Tibial nerve (tissue), 4 donors: ENCODE measurements around the gene PITX1. TPM values are rescaled to one million over a fixed set of nuclear protein-coding genes. Genes with fewer than 3 reads are reported as not detected.

Experiments used
- DNase-seq, 2 donors: peaks; one replicate each; pipeline ENCODE4 v3.0.0-alpha.2; 2019; ENCODE audit warnings: low spot score in 2 of 2
- H3K27ac ChIP-seq, 4 donors: fragments of 200-600 bp; sonication (generic) in 3 of 4; one replicate each; pipeline ENCODE4 v1.5.1; 2017 to 2019; ENCODE audit warnings: mild to moderate bottlenecking in 1 of 4
- H3K27me3 ChIP-seq, 2 donors: fragments of 200-600 bp; sonication (generic) in 1 of 2; one replicate each; pipeline versions ENCODE4 v1.5.1 to v1.6.0; 2017 to 2019
- H3K36me3 ChIP-seq, 3 donors: fragments of 200-600 bp; sonication (generic); one replicate each; pipeline ENCODE4 v1.5.1; 2018 to 2019
- H3K4me1 ChIP-seq, 4 donors: fragments of 200-600 bp; sonication (generic) in 3 of 4; one replicate each; pipeline ENCODE4 v1.5.1; 2017 to 2019
- H3K4me3 ChIP-seq, 4 donors: fragments of 200-600 bp; sonication (generic) in 3 of 4; one replicate each; pipeline ENCODE4 v1.5.1; 2017 to 2019; ENCODE audit warnings: mild to moderate bottlenecking in 1 of 4, moderate library complexity in 1 of 4
- H3K9me3 ChIP-seq, 4 donors: fragments of 200-600 bp; sonication (generic) in 3 of 4; one replicate each; pipeline ENCODE4 v1.5.1; 2017 to 2019
- EP300 ChIP-seq, 2 donors: sonication (generic); formaldehyde crosslinking; IDR thresholded peaks; one replicate each; pipeline ENCODE4 v1.6.1; 2017; ENCODE audit warnings: antibody characterized with exemption in 2 of 2, mild to moderate bottlenecking in 1 of 2
- POLR2A ChIP-seq, 2 donors: fragments of 450-650 bp; IDR thresholded peaks; one replicate each; pipeline ENCODE4 v1.6.1; 2017; ENCODE audit warnings: antibody characterized with exemption in 2 of 2, mild to moderate bottlenecking in 2 of 2, moderate library complexity in 2 of 2
- WGBS, 2 donors: methylation state at CpG; one replicate each; pipeline ENCODE4 v1.1.5; 2018; 5-methylcytosine and 5-hydroxymethylcytosine counted together
- total RNA-seq, 4 donors: library from RNA; depleted of rRNA; stranded (reverse); fragments of >200 nt; gene quantifications; one replicate each; pipeline ENCODE4 v1.1.0, GENCODE V29; 2016
- TF ChIP-seq, protein P1 (sequence below), 5 experiments: fragments of 200-600 bp in 3 of 5; fragments of 450-650 bp in 2 of 5; sonication (generic) in 3 of 5; IDR thresholded peaks; one replicate each; pipeline ENCODE4 v1.5.1; 2016 to 2019; ENCODE audit warnings: antibody characterized with exemption in 5 of 5, mild to moderate bottlenecking in 3 of 5, moderate library complexity in 2 of 5

The PITX1 gene
- total RNA-seq, 4 donors from 2014 or later: 1.1 to 5.4 (median 3.0) TPM

DNA sequence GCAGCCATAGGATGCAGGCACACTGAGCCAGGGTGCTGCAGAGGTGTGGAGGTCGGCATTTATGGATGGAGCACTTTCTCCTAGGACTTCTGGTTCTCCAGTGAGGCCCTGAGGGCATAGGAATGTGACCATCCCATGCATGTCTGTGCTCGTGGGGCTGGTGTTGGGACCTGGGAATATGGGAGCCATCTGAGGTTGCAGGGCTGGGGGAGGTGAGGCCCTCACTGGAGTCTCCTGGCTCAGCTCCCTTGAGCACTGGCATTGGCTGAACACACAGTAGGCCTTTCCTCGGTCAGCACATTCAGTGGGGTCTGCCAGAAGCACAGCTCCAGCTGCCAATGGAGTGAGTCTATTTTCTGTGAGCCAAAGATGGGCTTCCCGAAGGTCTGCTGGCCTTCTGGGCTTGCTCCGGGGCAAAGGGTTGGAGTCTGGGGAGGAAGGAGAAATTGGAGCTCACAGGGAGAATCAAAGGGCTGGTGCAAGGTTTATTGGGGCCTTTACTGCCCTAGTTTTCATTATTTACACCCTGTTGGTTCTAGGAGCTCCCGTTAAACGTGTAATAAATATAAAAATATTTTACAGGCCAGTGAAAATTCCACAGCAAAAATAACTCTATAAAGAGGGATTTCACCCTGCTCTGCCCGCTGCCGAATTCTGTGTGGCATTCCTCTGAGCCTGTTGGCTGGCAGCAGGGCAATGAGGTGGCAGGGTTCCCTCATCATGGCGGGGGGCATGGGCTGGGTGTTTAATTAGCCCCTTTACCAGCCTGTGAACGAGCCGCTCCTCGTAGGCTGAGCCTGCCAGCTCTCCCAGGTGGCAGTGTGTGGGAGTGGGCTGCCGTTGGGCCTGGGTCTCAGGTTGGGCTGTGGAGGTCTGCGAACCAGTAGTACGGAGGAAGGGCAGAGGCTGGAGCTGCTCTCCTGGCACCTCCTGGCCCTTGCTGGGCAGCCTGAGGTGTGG is 31.6 kb upstream of the PITX1 start:
- H3K4me1 ChIP-seq: no peaks in the 10 kb centered on the region
- peaks cover 0 to 4% of the 10 kb centered on the region in 2 donors for H3K27me3 ChIP-seq
- 62 to 64% methylated on average over 16 of the region's 16 CpGs for WGBS, 2 donors
- H3K27ac ChIP-seq: no peak overlapping the region
- H3K9me3 ChIP-seq: no peaks in the 10 kb centered on the region
- no peak for DNase-seq
- H3K36me3 ChIP-seq: no peaks in the 10 kb centered on the region
- H3K4me3 ChIP-seq: no peak overlapping the region
- TF ChIP-seq, protein P1, sequence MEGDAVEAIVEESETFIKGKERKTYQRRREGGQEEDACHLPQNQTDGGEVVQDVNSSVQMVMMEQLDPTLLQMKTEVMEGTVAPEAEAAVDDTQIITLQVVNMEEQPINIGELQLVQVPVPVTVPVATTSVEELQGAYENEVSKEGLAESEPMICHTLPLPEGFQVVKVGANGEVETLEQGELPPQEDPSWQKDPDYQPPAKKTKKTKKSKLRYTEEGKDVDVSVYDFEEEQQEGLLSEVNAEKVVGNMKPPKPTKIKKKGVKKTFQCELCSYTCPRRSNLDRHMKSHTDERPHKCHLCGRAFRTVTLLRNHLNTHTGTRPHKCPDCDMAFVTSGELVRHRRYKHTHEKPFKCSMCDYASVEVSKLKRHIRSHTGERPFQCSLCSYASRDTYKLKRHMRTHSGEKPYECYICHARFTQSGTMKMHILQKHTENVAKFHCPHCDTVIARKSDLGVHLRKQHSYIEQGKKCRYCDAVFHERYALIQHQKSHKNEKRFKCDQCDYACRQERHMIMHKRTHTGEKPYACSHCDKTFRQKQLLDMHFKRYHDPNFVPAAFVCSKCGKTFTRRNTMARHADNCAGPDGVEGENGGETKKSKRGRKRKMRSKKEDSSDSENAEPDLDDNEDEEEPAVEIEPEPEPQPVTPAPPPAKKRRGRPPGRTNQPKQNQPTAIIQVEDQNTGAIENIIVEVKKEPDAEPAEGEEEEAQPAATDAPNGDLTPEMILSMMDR (IDR thresholded peaks at IDR 0.05): no peak
- no peak for TF ChIP-seq EP300 (IDR thresholded peaks at IDR 0.05)
- no peak for TF ChIP-seq POLR2A (IDR thresholded peaks at IDR 0.05)

GRCh38 chr5:135064235-135064570 is 30.2 kb upstream of the PITX1 start:
- peaks cover 0 to 4% of the 10 kb centered on the region in 2 donors for H3K27me3 ChIP-seq
- no peak for DNase-seq
- 50 to 60% methylated on average over 3 to 4 of the region's 4 CpGs for WGBS, 2 donors
- H3K36me3 ChIP-seq: no peaks in the 10 kb centered on the region
- no peaks in the 10 kb centered on the region for H3K9me3 ChIP-seq
- H3K4me1 ChIP-seq: no peaks in the 10 kb centered on the region
- H3K27ac ChIP-seq: no peak overlapping the region
- TF ChIP-seq, protein P1 (IDR thresholded peaks at IDR 0.05): no peak
- no peak for TF ChIP-seq EP300 (IDR thresholded peaks at IDR 0.05)
- no peak for TF ChIP-seq POLR2A (IDR thresholded peaks at IDR 0.05)
- no peak overlapping the region for H3K4me3 ChIP-seq

GRCh38 chr5:135063511-135064234 is 29.6 kb upstream of the PITX1 start:
- Histone ChIP-seq H3K9me3 (no peaks in the 10 kb centered on the region), H3K4me3 (no peak overlapping the region), H3K27me3 (peaks cover 0 to 4% of the 10 kb centered on the region in 2 donors), H3K27ac (no peak overlapping the region), H3K36me3 (no peaks in the 10 kb centered on the region), H3K4me1 (no peaks in the 10 kb centered on the region)
- TF ChIP-seq, protein P1 (IDR thresholded peaks at IDR 0.05): no peak
- TF ChIP-seq POLR2A (IDR thresholded peaks at IDR 0.05) (no peak), EP300 (IDR thresholded peaks at IDR 0.05) (no peak)
- 60 to 61% methylated on average over 14 of the region's 14 CpGs for WGBS, 2 donors
- no peak for DNase-seq

DNA sequence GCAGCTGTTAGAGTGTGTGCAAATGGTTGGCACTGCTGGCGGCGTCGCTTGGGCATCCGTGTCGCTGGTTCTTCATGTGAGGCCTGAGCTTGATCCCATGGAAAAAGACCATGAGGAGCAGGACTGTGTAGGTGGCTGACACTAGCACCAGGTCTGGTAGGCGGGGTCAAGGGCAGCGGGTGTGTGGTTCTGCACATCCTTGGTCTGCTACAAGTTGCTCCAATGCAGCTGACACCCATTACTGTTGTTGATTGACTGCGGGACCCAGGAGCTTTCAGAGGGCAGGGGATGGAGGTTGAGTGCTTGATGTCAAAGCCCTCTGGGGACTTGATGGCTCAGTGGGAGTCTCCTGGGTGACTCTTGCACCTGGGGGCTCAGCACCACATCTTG is 29.0 kb upstream of the PITX1 start:
- DNase-seq: no peak

More for the DNA sequence above, 29.0 kb upstream of the PITX1 start:
- TF ChIP-seq POLR2A (IDR thresholded peaks at IDR 0.05) (no peak), EP300 (IDR thresholded peaks at IDR 0.05) (no peak)
- TF ChIP-seq, protein P1 (IDR thresholded peaks at IDR 0.05): no peak
- peaks cover 0 to 5% of the 10 kb centered on the region in 2 donors for H3K27me3 ChIP-seq
- WGBS, 2 donors: 90 to 93% methylated on average over 8 of the region's 8 CpGs
- H3K9me3 ChIP-seq: no peaks in the 10 kb centered on the region
- no peaks in the 10 kb centered on the region for H3K4me1 ChIP-seq
- H3K4me3 ChIP-seq: no peak overlapping the region
- no peaks in the 10 kb centered on the region for H3K36me3 ChIP-seq
- no peak overlapping the region for H3K27ac ChIP-seq
